H9 (cell line): Measurements from ENCODE around the gene BANP. TPM values are rescaled to one million over a fixed set of nuclear protein-coding genes. Genes with fewer than 3 reads are reported as not detected.

Experiments
- DNase-seq: peaks from one replicate; pipeline ENCODE4 v3.0.0-alpha.2; 2017
- H2AFZ ChIP-seq: one replicate; pipeline ENCODE4 v1.6.1; 2013; ENCODE audit warnings: mild to moderate bottlenecking, low read length, control low read depth, moderate library complexity
- H2AK5ac ChIP-seq: 2 replicates; pipeline ENCODE4 v1.6.1; 2013; ENCODE audit warnings: low read length, control low read depth, mixed read lengths; ENCODE audit not compliant: insufficient read length
- H2BK120ac ChIP-seq: one replicate; pipeline ENCODE4 v1.6.1; 2013; ENCODE audit warnings: low read depth, mild to moderate bottlenecking, low read length, control low read depth, inconsistent platforms; ENCODE audit not compliant: poor library complexity, severe bottlenecking
- H2BK12ac ChIP-seq: 2 replicates; pipeline ENCODE4 v1.6.1; 2013; ENCODE audit warnings: low read length, control low read depth, mixed read lengths, low read depth; ENCODE audit not compliant: insufficient read length
- H2BK15ac ChIP-seq: 2 replicates; pipeline ENCODE4 v1.6.1; 2013; ENCODE audit warnings: low read depth, low read length, control low read depth
- H2BK20ac ChIP-seq: one replicate; pipeline ENCODE4 v1.6.1; 2013; ENCODE audit warnings: low read depth, mild to moderate bottlenecking, low read length, control low read depth, inconsistent platforms; ENCODE audit not compliant: poor library complexity, severe bottlenecking
- H2BK5ac ChIP-seq: 2 replicates; pipeline ENCODE4 v1.6.1; 2013; ENCODE audit warnings: low read length, control low read depth, mixed read lengths; ENCODE audit not compliant: insufficient read length
- H3K14ac ChIP-seq: 2 replicates; pipeline ENCODE4 v1.6.1; 2013; ENCODE audit warnings: low read length, control low read depth; ENCODE audit not compliant: insufficient read depth
- H3K18ac ChIP-seq: 2 replicates; pipeline ENCODE4 v1.6.1; 2013; ENCODE audit warnings: low read depth, mild to moderate bottlenecking, mixed read lengths, low read length, control low read depth; ENCODE audit not compliant: insufficient read length
- H3K23ac ChIP-seq: 2 replicates; pipeline ENCODE4 v1.6.1; 2013; ENCODE audit warnings: low read length, control low read depth, mixed read lengths, low read depth; ENCODE audit not compliant: insufficient read length
- H3K23me2 ChIP-seq: 2 replicates; pipeline ENCODE4 v1.6.1; 2013; ENCODE audit warnings: low read depth, mild to moderate bottlenecking, mixed read lengths, low read length, control low read depth; ENCODE audit not compliant: insufficient read length, poor library complexity, severe bottlenecking
- H3K27ac ChIP-seq: 2 replicates; pipeline ENCODE4 v1.5.1; 2013; ENCODE audit warnings: low read length, control low read depth, mixed read lengths, low read depth; ENCODE audit not compliant: insufficient read length
- H3K27me3 ChIP-seq: 2 replicates; pipeline ENCODE4 v1.6.1; 2013; ENCODE audit warnings: low read length, control low read depth, inconsistent platforms; ENCODE audit not compliant: insufficient read depth
- H3K4ac ChIP-seq: 2 replicates; pipeline ENCODE4 v1.6.1; 2013; ENCODE audit warnings: low read depth, mild to moderate bottlenecking, control low read depth, inconsistent platforms, low read length, moderate library complexity
- H3K4me1 ChIP-seq: 2 replicates; pipeline ENCODE4 v1.6.1; 2013; ENCODE audit warnings: low read length, control low read depth, inconsistent platforms; ENCODE audit not compliant: insufficient read depth
- H3K4me2 ChIP-seq: 2 replicates; pipeline ENCODE4 v1.6.1; 2013; ENCODE audit warnings: low read length, control low read depth, mixed read lengths; ENCODE audit not compliant: insufficient read length, insufficient read depth
- H3K56ac ChIP-seq: 2 replicates; pipeline ENCODE4 v1.6.1; 2013; ENCODE audit warnings: low read depth, mild to moderate bottlenecking, mixed read lengths, low read length, control low read depth; ENCODE audit not compliant: insufficient read length
- H3K79me1 ChIP-seq: 2 replicates; pipeline ENCODE4 v1.6.1; 2013; ENCODE audit warnings: low read depth, mild to moderate bottlenecking, moderate library complexity, low read length, control low read depth, inconsistent platforms; ENCODE audit not compliant: insufficient read depth, poor library complexity, severe bottlenecking
- H3K79me2 ChIP-seq: 2 replicates; pipeline ENCODE4 v1.6.1; 2013; ENCODE audit warnings: low read length, control low read depth, inconsistent platforms; ENCODE audit not compliant: insufficient read depth
- H3K9ac ChIP-seq: 2 replicates; pipeline ENCODE4 v1.6.1; 2013; ENCODE audit warnings: low read length, control low read depth, mixed read lengths; ENCODE audit not compliant: insufficient read length; ENCODE audit errors: extremely low read depth
- H3K9me3 ChIP-seq: one replicate; pipeline ENCODE4 v1.6.1; 2013; ENCODE audit warnings: low read depth, low read length, inconsistent platforms; ENCODE audit not compliant: control insufficient read depth
- H3T11ph ChIP-seq: one replicate; pipeline ENCODE4 v1.6.1; 2013; ENCODE audit warnings: mild to moderate bottlenecking, low read length, control low read depth, inconsistent platforms
- H4K20me1 ChIP-seq: one replicate; pipeline ENCODE4 v1.6.1; 2013; ENCODE audit not compliant: control insufficient read depth, insufficient read length, insufficient read depth
- H4K5ac ChIP-seq: 2 replicates; pipeline ENCODE4 v1.6.1; 2013; ENCODE audit warnings: low read depth, mild to moderate bottlenecking, mixed read lengths, low read length, control low read depth; ENCODE audit not compliant: insufficient read length
- H4K8ac ChIP-seq: replicated peaks from 2 replicates; pipeline ENCODE4 v1.6.1; 2013; ENCODE audit warnings: low read length, control low read depth, mixed read lengths, low read depth; ENCODE audit not compliant: insufficient read length
- H4K91ac ChIP-seq: 2 replicates; pipeline ENCODE4 v1.6.1; 2013; ENCODE audit warnings: low read depth, mild to moderate bottlenecking, moderate library complexity, mixed read lengths, low read length, control low read depth; ENCODE audit not compliant: insufficient read length
- H3K27ac Mint-ChIP-seq, 3 experiments: 2 replicates in 2 of 3; 3 replicates in 1 of 3; pipeline ENCODE4 v1.8.0; 2020 to 2021; ENCODE audit warnings: mixed read lengths in 3 of 3, mild to moderate bottlenecking in 1 of 3, moderate library complexity in 1 of 3
- H3K27me3 Mint-ChIP-seq: 2 replicates; pipeline ENCODE4 v1.8.0; 2021; ENCODE audit warnings: low read depth, mild to moderate bottlenecking, moderate library complexity, mixed read lengths
- H3K36me3 Mint-ChIP-seq, 3 experiments: 2 replicates in 2 of 3; 3 replicates in 1 of 3; pipeline ENCODE4 v1.8.0; 2020 to 2021; ENCODE audit warnings: low read depth in 3 of 3, mixed read lengths in 3 of 3; ENCODE audit not compliant: insufficient read depth in 1 of 3
- H3K4me1 Mint-ChIP-seq, 2 experiments: 2 replicates each; pipeline ENCODE4 v1.8.0; 2020; ENCODE audit warnings: mixed read lengths in 2 of 2
- H3K4me3 Mint-ChIP-seq, 2 experiments: 2 replicates in 1 of 2; 3 replicates in 1 of 2; pipeline ENCODE4 v1.8.0; 2020 to 2021; ENCODE audit warnings: mild to moderate bottlenecking in 2 of 2, mixed read lengths in 2 of 2, moderate library complexity in 1 of 2
- H3K9me3 Mint-ChIP-seq, 2 experiments: 2 replicates in 1 of 2; 3 replicates in 1 of 2; pipeline ENCODE4 v1.8.0; 2020; ENCODE audit warnings: mild to moderate bottlenecking in 2 of 2, mixed read lengths in 2 of 2, moderate library complexity in 1 of 2
- CTCF ChIP-seq: fragments of 200-600 bp; sonication (generic); conservative IDR thresholded peaks from 3 replicates; pipeline ENCODE4 v1.8.0; 2021; ENCODE audit warnings: antibody characterized with exemption, mild to moderate bottlenecking
- WGBS: extraction: QIAGEN DNeasy Blood & Tissue Kit; methylation state at CpG from one replicate; pipeline ENCODE4 v1.1.7; 2013; ENCODE audit warnings: missing lambda C conversion rate, low lambda C conversion rate, mixed read lengths; ENCODE audit not compliant: insufficient read length; ENCODE audit errors: extremely low coverage; 5-methylcytosine and 5-hydroxymethylcytosine counted together
- total RNA-seq: library from RNA; stranded (reverse); gene quantifications from 2 replicates; pipeline ENCODE4 v1.2.1, GENCODE V29; 2021

BANP gene
- total RNA-seq, 1 experiment from 2014 or later, result 24.9 TPM

DNA sequence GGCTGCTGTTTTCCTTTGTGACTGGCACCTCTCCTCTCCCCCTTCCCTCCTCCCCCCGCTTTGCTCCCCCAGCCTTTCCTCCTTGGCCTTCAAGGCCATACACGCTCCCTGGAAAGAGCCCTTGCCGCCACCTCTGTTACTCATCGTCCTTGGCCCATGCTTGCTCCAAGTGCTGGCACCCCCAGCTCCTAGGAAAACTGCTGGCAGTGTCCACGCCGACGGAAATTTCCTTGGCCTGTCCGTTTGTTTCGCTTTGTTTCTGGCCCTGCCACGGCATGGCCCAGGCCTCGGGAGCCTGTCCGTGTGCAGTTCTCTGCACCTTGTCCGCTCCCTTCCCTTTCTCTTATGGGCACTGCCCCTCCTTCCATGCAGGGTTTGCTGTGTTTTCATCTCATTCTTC, 32.9 kb upstream of the BANP start:
- Histone ChIP-seq H4K8ac (no peak overlapping the region), H2BK120ac (no peak overlapping the region), H3K56ac (no peak overlapping the region), H2BK12ac (no peak overlapping the region), H3K27ac (no peak overlapping the region), H3T11ph (no peak overlapping the region), H3K9ac (no peak overlapping the region), H3K9me3 (no peaks in the 10 kb centered on the region), H4K20me1 (peaks cover 3% of the 10 kb centered on the region), H3K23ac (no peak overlapping the region), H3K79me2 (no peaks in the 10 kb centered on the region), H4K5ac (no peak overlapping the region), H3K4me1 (no peaks in the 10 kb centered on the region), H3K14ac (no peak overlapping the region), H3K4ac (no peak overlapping the region), H3K23me2 (no peaks in the 10 kb centered on the region), H2AK5ac (no peak overlapping the region), H2BK20ac (no peak overlapping the region), H3K27me3 (no peaks in the 10 kb centered on the region), H2BK15ac (no peak overlapping the region), H4K91ac (no peak overlapping the region), H3K79me1 (no peaks in the 10 kb centered on the region), H3K4me2 (no peak overlapping the region), H2BK5ac (no peak overlapping the region), H2AFZ (no peak overlapping the region), H3K18ac (no peak overlapping the region)
- WGBS, result no CpG with 5 or more reads among the region's 13 CpGs
- no peak for TF ChIP-seq CTCF
- H3K9me3 Mint-ChIP-seq, result no peaks in the 10 kb centered on the region; a peak in 1 of 5 replicates
- no peak for DNase-seq
- H3K4me3 Mint-ChIP-seq, result no peak overlapping the region
- peaks cover 3% of the 10 kb centered on the region for H3K27me3 Mint-ChIP-seq
- no peaks in the 10 kb centered on the region; a peak in 1 of 7 replicates for H3K36me3 Mint-ChIP-seq
- 0 out of 7 replicates have a peak overlapping the region, but pooled peaks of 1 of the 3 experiments have one; percentile 1 for H3K27ac Mint-ChIP-seq
- H3K4me1 Mint-ChIP-seq, result peaks cover 5 to 11% of the 10 kb centered on the region in 2 experiments
